ENCODE measurements around the gene GTF2A1. TPM values are rescaled to one million over a fixed set of nuclear protein-coding genes. Genes with fewer than 3 reads are reported as not detected.
A peak's percentile ranks its signal among the peaks of the same experiment; 100 is the strongest.

GTF2A1 gene
- polyA plus RNA-seq, 1 of the 3 experiments (the other 2 are of a cell fraction): 7.6 TPM

DNA sequence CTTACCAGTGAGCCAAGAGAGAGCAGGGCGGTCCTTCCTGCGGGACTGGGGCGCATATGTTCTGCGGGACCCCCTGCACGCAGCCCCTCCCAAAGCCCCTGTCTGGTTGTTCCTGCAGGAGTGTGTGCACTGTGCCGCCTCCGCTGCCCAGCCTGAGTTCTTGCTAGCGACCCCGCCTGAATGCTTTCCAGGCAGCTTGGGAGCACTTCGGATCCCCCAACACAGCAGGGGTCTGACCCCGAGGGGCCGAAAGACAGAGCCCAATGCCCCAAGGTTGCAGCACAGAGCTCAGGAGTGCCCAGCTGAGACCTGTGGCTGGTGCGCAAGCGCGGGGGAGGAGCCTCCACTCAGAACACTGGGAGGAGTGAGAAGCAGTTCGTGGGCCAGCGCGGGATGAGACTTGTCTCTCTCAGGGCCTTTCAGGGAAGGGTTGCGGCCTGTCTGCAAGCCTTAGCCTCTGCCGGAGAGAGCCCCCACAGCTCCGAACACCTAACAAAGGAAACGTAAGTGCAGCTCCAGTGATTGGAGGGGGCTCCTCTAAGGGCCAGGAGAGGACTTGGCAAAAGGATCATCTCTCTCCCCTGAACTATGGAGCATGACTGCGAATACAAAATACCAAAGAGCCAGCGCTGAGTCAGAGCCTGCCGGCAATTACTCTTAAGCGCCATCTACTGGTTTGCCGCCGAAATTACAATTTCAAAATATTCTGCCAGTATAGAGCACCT, 50.5 kb downstream of the GTF2A1 start (continued):
- TF ChIP-seq FOXM1 (IDR thresholded peaks at IDR 0.05; ENCODE audit: low read depth) (no peak), CHD2 (IDR thresholded peaks at IDR 0.05; ENCODE audit: low read length, partially characterized antibody) (peak; percentile 63), NRF1 (IDR thresholded peaks at IDR 0.05; ENCODE audit: low read depth, low read length) (peak; percentile 92), MEF2A (IDR thresholded peaks at IDR 0.05; ENCODE audit: borderline replicate concordance, low read depth) (no peak), RAD21 (IDR thresholded peaks at IDR 0.05; ENCODE audit: low read length) (peak; percentile 73), YY1 (IDR thresholded peaks at IDR 0.05; ENCODE audit: low read depth) (peak; percentile 65; the same call in 1 of the 2 replicates)
- TF ChIP-seq, protein P1, sequence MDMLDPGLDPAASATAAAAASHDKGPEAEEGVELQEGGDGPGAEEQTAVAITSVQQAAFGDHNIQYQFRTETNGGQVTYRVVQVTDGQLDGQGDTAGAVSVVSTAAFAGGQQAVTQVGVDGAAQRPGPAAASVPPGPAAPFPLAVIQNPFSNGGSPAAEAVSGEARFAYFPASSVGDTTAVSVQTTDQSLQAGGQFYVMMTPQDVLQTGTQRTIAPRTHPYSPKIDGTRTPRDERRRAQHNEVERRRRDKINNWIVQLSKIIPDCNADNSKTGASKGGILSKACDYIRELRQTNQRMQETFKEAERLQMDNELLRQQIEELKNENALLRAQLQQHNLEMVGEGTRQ (IDR thresholded peaks at IDR 0.05; ENCODE audit: borderline replicate concordance, low read depth, low read length): no peak
- TF ChIP-seq, protein P2, sequence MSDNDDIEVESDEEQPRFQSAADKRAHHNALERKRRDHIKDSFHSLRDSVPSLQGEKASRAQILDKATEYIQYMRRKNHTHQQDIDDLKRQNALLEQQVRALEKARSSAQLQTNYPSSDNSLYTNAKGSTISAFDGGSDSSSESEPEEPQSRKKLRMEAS (IDR thresholded peaks at IDR 0.05; ENCODE audit: low read depth): peak; percentile 81; the same call in 1 of the 2 replicates
- TF ChIP-seq, protein P3, sequence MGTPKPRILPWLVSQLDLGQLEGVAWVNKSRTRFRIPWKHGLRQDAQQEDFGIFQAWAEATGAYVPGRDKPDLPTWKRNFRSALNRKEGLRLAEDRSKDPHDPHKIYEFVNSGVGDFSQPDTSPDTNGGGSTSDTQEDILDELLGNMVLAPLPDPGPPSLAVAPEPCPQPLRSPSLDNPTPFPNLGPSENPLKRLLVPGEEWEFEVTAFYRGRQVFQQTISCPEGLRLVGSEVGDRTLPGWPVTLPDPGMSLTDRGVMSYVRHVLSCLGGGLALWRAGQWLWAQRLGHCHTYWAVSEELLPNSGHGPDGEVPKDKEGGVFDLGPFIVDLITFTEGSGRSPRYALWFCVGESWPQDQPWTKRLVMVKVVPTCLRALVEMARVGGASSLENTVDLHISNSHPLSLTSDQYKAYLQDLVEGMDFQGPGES (IDR thresholded peaks at IDR 0.05; ENCODE audit: low read depth, low read length): no peak

DNA sequence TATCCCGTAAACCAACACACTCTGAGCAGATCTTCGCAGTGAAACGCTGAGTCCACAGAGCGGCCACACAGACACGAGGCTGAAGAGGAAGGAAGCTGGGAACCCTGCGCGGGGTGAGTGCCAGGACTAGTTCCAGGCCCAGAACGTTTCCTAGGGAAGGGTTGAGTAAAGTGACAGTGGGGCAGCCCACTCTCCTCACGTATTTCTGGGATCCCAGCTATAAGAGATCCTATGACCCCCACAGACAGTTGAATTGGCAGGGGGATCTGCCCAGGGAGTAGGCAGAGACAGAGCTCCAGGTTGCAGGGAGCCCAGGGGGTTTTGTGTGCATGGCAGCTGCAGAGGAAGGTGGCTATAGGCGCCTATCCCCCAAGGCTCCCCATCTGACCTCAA, 51.1 kb downstream of the GTF2A1 start:
- peak; percentile 32 for DNase-seq
- H3K4me1 ChIP-seq (ENCODE audit: control insufficient read depth in 1 of 2, insufficient read depth in 2 of 2, low read depth in 1 of 2, low read length in 1 of 2): peaks cover 3 to 5% of the 10 kb centered on the region in 2 experiments; a peak in 2 of 4 replicates
- peak overlapping the region; percentile 97 for H3K4me2 ChIP-seq
- H2AFZ ChIP-seq (ENCODE audit: low read depth): peak overlapping the region; percentile 99
- no peaks in the 10 kb centered on the region for H3K36me3 ChIP-seq (replicated peaks in 1 of 2; ENCODE audit: control insufficient read depth in 1 of 2, insufficient read depth in 2 of 2, low read length in 1 of 2)
- no peaks in the 10 kb centered on the region for H3K27me3 ChIP-seq (ENCODE audit: insufficient read depth)
- POLR2A ChIA-PET: interaction anchor here (1.0 to 1.3 kb wide), 3 partner anchors 15 to 173 kb away, joined by 3 to 6 read pairs (median 5); no protein-coding TSS in a partner anchor
- WGBS (ENCODE audit: low lambda C conversion rate): 39% methylated on average over 8 of the region's 10 CpGs
- no peaks in the 10 kb centered on the region for H4K20me1 ChIP-seq (ENCODE audit: insufficient read depth)
- CTCF ChIA-PET: interaction anchor here (0.7 to 3.7 kb wide), 16 partner anchors 9 to 216 kb away, joined by 3 to 23 read pairs (median 12); partner anchors contain the start of gene TSHR
- H3F3A ChIP-seq (replicated peaks; ENCODE audit: insufficient read depth): peaks cover 11% of the 10 kb centered on the region
- H3K27ac ChIP-seq (ENCODE audit: low read depth in 2 of 2, low read length in 1 of 2): peak overlapping the region; percentile 94 to 99; a peak in 3 of 4 replicates
- no peaks in the 10 kb centered on the region for H3K9me2 ChIP-seq
- no peaks in the 10 kb centered on the region for H3K79me2 ChIP-seq (ENCODE audit: insufficient read depth)
- H3K9ac ChIP-seq: peak overlapping the region; percentile 78
- peak overlapping the region; percentile 79 to 84 for H3K4me3 ChIP-seq (ENCODE audit: low read depth in 2 of 2, low read length in 1 of 2)
- H3K9me3 ChIP-seq: no peaks in the 10 kb centered on the region
- TF ChIP-seq MXI1 (IDR thresholded peaks at IDR 0.05; ENCODE audit: low read depth, low read length): no peak
- no peak for TF ChIP-seq TAF1 (IDR thresholded peaks at IDR 0.05; ENCODE audit: borderline replicate concordance, low read depth, low read length)
- no peak for TF ChIP-seq MEF2A (IDR thresholded peaks at IDR 0.05; ENCODE audit: borderline replicate concordance, low read depth)
- TF ChIP-seq SMC3 (IDR thresholded peaks at IDR 0.05; ENCODE audit: low read depth, low read length): no peak
- TF ChIP-seq, protein P4, sequence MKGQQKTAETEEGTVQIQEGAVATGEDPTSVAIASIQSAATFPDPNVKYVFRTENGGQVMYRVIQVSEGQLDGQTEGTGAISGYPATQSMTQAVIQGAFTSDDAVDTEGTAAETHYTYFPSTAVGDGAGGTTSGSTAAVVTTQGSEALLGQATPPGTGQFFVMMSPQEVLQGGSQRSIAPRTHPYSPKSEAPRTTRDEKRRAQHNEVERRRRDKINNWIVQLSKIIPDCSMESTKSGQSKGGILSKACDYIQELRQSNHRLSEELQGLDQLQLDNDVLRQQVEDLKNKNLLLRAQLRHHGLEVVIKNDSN (IDR thresholded peaks at IDR 0.05; ENCODE audit: borderline replicate concordance, low read depth): no peak
- TF ChIP-seq YY1 (IDR thresholded peaks at IDR 0.05; ENCODE audit: low read depth): no peak
- TF ChIP-seq, protein P5, sequence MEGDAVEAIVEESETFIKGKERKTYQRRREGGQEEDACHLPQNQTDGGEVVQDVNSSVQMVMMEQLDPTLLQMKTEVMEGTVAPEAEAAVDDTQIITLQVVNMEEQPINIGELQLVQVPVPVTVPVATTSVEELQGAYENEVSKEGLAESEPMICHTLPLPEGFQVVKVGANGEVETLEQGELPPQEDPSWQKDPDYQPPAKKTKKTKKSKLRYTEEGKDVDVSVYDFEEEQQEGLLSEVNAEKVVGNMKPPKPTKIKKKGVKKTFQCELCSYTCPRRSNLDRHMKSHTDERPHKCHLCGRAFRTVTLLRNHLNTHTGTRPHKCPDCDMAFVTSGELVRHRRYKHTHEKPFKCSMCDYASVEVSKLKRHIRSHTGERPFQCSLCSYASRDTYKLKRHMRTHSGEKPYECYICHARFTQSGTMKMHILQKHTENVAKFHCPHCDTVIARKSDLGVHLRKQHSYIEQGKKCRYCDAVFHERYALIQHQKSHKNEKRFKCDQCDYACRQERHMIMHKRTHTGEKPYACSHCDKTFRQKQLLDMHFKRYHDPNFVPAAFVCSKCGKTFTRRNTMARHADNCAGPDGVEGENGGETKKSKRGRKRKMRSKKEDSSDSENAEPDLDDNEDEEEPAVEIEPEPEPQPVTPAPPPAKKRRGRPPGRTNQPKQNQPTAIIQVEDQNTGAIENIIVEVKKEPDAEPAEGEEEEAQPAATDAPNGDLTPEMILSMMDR (IDR thresholded peaks at IDR 0.05): no peak
- TF ChIP-seq TEAD4 (IDR thresholded peaks at IDR 0.05; ENCODE audit: borderline replicate concordance, insufficient read depth): no peak
- no peak for TF ChIP-seq NRF1 (IDR thresholded peaks at IDR 0.05; ENCODE audit: low read depth, low read length)
- no peak; the same call in 1 of the 2 replicates for TF ChIP-seq FOXJ3 (CRISPR knock-in tag; IDR thresholded peaks at IDR 0.05)
- TF ChIP-seq FOSL2 (IDR thresholded peaks at IDR 0.05; ENCODE audit: borderline replicate concordance, low read depth): no peak
- TF ChIP-seq, protein P6, sequence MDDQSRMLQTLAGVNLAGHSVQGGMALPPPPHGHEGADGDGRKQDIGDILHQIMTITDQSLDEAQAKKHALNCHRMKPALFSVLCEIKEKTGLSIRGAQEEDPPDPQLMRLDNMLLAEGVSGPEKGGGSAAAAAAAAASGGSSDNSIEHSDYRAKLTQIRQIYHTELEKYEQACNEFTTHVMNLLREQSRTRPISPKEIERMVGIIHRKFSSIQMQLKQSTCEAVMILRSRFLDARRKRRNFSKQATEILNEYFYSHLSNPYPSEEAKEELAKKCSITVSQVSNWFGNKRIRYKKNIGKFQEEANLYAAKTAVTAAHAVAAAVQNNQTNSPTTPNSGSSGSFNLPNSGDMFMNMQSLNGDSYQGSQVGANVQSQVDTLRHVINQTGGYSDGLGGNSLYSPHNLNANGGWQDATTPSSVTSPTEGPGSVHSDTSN (IDR thresholded peaks at IDR 0.05): no peak
- TF ChIP-seq, protein P7, sequence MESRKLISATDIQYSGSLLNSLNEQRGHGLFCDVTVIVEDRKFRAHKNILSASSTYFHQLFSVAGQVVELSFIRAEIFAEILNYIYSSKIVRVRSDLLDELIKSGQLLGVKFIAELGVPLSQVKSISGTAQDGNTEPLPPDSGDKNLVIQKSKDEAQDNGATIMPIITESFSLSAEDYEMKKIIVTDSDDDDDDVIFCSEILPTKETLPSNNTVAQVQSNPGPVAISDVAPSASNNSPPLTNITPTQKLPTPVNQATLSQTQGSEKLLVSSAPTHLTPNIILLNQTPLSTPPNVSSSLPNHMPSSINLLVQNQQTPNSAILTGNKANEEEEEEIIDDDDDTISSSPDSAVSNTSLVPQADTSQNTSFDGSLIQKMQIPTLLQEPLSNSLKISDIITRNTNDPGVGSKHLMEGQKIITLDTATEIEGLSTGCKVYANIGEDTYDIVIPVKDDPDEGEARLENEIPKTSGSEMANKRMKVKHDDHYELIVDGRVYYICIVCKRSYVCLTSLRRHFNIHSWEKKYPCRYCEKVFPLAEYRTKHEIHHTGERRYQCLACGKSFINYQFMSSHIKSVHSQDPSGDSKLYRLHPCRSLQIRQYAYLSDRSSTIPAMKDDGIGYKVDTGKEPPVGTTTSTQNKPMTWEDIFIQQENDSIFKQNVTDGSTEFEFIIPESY (IDR thresholded peaks at IDR 0.05; ENCODE audit: borderline replicate concordance, low read depth): no peak
- no peak for TF ChIP-seq EP300 (IDR thresholded peaks at IDR 0.05; ENCODE audit: borderline replicate concordance in 1 of 2, low read depth in 1 of 2, low read length in 1 of 2)
- TF ChIP-seq RFX5 (IDR thresholded peaks at IDR 0.05; ENCODE audit: low read length): no peak

Measured in SK-N-SH (cell line).